ENCODE measurements around the gene CD74.
A peak's percentile ranks its signal among the peaks of the same experiment; 100 is the strongest.

Gene CD74

DNA sequence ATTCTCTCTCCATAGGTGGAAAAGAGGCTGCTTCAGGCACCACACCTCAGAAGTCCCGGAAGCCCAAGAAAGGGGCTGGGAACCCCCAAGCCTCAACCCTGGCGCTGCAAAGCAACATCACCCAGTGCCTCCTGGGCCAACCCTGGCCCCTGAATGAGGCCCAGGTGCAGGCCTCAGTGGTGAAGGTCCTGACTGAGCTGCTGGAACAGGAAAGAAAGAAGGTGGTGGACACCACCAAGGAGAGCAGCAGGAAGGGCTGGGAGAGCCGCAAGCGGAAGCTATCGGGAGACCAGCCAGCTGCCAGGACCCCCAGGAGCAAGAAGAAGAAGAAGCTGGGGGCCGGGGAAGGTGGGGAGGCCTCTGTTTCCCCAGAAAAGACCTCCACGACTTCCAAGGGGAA is 16.4 kb downstream of the CD74 start:
- no peak for DNase-seq

- DNase-seq, result no peak
These were observed 17.1 kb downstream of the CD74 start for GRCh38 chr5:150395688-150395975.

DNA sequence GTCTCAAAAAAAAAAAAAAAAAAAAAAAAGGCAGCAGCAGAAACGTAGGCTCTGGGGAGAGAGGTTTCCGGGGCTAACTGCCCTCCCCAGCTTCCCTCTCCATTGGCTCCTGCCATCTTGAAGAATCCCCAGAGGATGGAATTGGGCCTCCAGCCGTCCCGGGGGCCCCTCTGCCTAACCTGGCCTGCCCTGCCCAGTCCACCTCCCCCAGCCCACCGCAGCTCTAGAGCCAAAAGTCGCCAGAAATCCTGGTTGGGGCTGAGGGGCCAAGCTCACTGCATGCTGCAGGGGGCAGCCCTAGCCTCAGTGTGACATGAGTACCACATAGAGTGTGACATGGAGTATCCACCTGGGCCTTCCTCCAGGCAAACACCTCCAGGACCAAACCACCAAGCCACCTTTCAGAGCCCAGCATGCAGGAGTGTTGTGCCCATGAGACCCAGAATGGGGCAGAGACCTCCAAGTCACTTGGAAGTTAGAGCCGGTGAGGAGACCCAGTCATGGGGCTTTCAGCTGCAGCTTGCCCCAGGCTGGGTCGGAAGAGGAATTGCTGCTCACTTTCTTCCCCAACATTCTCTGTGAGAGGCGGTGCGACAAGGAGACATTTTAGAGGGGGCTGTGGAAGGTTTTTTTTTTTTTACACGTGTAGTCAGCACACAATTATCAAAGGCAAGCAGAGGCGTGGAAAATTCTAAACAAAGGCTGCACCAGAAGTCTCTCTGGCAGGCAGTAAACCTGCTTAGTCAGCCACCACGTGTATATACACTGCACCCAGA is 17.6 kb downstream of the CD74 start:
- no peak for DNase-seq

DNA sequence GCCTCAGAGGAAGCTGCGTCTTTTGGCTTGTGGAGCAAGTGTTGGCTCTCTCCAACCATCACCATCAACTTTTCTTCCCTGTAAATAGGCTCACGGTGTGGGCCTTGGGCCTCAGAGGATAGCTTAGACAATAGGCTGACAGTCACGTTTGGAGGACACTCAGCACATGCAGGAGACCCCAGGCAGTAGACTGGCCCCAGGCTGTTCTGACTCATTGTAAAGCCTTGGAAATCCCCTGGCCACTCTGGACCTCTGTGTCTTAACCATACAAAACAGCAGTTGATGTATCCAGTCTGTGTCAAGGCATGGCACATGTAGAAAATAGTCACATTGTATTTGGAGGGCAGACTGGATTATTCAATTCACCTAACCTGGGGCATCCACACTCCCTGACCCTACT is 18.6 kb downstream of the CD74 start:
- DNase-seq, result no peak

- DNase-seq, result no peak
These were observed 19.5 kb downstream of the CD74 start for GRCh38 chr5:150393096-150393645.

- DNase-seq, result no peak
These were observed 20.0 kb downstream of the CD74 start for GRCh38 chr5:150392680-150393079.

GRCh38 chr5:150391986-150392385 is 20.7 kb downstream of the CD74 start:
- DNase-seq, result no peak

DNA sequence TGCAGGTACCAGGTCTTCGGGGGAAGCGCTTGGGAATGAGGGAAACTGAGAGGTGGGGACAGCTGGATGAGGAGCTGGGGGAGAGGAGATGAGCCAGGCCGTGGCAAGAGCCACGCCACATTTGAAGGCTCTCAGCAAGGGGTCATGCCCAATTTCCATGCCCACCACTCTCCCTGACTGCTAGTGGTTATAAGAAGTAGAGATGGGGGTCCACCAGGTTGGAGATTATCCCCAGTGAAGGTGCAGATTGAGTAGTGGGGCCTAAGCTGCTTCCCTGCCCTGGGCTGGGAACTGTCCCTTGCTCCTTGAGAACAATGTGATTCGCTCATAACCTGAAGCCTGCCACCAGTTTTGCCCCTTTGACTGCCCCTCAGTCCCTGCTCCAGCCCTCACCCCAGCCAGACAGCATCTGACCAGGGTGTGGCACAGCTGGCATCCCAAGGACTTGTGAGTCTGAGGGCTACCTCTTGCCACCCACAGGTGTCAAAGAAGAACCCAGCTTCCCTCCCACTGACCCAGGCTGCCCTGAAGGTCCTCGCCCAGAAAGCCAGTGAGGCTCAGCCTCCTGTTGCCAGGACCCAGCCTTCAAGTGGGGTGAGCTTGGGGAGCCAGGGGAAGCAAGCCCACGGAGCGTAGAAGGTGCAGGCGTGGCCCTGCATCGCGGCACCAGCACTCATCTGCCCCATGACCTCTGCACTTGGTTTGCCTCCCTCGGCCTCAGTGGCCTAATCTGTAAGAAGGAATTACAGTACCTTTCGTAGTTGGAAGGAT is 21.5 kb downstream of the CD74 start:
- no peak for DNase-seq

GRCh38 chr5:150389531-150390266 is 23.0 kb downstream of the CD74 start:
- DNase-seq, result no peak

- DNase-seq, result no peak
These were observed 26.5 kb downstream of the CD74 start for GRCh38 chr5:150386024-150386855.

GRCh38 chr5:150384701-150385100 is 28.0 kb downstream of the CD74 start:
- no peak for DNase-seq

DNA sequence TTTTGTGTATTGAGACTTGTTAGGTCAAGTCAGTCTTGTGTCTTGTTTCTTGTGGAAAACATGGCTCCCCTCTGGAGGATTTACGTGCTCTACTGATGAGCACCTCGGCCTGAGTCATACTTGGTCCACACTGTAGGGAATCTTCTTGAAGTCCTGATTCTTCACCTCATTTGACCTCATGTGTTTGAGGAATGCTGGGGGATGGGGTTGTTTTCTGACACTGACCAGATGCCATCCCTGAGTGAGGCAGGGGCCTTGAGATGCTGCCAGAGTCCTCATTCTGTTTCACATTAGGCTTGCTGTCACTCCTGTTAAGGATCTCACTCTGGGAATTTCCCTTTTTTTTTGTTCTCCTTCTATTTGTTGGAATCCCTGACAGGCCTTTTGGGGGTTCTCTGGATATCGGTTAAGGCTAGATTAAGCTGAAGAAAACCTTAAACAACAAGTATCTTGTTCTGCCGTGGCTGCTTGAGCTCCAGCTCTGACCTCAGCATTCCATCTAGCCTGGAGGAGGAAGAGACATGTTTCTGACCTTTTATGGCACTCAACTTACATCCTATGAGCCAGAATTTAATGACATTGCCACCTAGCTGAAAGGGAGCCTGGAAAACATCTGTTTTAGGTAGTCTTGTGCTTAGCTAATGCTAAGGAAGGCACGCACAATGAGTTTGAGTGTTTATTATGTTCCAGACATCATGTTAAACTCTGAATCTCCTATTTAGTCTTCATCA is 34.6 kb downstream of the CD74 start:
- no peak for DNase-seq

DNA sequence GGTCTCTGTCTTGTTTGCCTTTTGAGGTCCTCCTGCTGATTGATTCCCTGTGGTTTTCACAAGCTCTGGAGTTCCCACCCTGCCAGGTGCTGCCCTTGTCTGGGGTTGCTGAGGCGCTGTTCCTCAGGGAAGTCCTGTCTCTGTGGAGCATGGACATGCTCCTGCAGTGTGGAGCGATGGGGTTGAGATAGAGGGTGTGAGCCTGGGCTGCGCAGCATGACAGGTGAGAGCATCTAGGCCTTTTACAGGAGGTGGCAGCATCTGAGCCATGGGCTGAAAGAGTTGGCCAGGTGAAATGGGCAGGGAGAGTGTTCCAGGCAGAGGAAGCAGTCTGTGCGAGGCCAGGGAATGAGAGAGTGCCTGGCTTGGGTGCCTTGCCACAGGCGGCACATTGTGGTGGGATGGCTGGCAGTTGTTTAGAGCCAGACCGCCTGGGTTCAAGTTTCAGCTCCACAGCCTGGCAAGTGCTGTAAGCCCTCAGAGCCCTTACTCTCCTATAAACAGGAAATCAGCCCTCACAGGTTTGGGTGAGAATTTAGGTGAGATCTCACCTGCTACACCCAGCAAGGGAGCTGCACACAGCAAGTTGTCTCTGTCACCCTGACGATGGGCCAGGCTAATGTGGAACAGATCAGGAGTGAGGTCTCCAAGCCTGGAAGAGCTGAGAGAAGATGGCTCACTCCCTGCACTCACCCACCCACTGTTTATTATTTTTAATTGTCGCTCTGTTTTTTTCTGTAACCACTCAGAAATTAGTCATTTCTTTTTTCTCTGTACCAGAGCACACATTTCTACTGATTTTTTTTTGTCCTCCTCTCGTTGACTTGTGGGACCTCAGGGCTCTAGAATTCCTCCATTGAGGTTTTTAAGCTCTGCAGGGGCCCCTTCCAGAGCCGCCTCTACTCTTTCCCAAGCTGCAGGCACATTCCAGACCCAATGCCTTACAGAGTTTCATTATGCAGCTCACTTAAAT is 35.6 kb downstream of the CD74 start:
- no peak for DNase-seq

DNA sequence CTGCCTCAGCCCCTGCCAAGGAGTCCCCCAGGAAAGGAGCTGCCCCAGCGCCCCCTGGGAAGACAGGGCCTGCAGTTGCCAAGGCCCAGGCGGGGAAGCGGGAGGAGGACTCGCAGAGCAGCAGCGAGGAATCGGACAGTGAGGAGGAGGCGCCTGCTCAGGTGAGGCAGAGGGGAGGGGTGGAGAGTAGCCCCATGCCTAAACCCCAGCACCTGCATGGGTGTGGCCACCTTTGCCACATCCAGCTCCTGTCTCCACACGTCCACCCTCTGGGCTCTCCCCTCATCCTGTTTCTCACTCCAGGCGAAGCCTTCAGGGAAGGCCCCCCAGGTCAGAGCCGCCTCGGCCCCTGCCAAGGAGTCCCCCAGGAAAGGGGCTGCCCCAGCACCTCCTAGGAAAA is 38.1 kb downstream of the CD74 start:
- no peak for DNase-seq

- no peak for DNase-seq
These were observed 40.1 kb downstream of the CD74 start for GRCh38 chr5:150372639-150373038.

GRCh38 chr5:150368526-150368925 is 44.2 kb downstream of the CD74 start:
- DNase-seq, result no peak

DNA sequence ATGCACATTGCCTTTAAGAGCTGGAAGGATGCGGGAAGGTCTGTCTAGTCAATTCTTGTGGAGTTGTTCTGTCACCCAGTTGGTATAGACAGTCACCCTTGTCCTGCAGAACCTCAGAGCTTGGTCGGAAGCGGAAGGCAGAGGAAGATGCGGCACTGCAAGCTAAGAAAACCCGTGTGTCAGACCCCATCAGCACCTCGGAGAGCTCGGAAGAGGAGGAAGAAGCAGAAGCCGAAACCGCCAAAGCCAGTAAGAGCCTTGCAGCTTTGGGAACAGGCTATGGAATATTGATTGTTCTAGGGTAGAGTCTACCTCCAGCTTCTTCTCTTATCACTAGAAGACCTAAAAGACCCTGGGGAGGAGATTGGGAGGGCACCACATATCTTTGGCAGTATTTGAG is 48.7 kb downstream of the CD74 start:
- DNase-seq, result no peak

- DNase-seq, result no peak
These were observed 49.5 kb downstream of the CD74 start for GRCh38 chr5:150363185-150363584.

GRCh38 chr5:150361301-150361700 is 51.4 kb downstream of the CD74 start:
- no peak for DNase-seq

- DNase-seq, result peak; percentile 40
These were observed 54.2 kb downstream of the CD74 start for GRCh38 chr5:150358261-150359095.

All from activated CD4-positive, alpha-beta T cell treated with anti-CD3 and anti-CD28 coated beads, Interleukin-10, Interleukin-2, amounts not matched to agents 100 ng/mL and 50 ng/mL, durations not matched to agents 16 hours and 8 hours (primary cell).